Neural crest cell (in vitro differentiated cells): Measurements from ENCODE around the gene SOX11. TPM values are rescaled to one million over a fixed set of nuclear protein-coding genes. Genes with fewer than 3 reads are reported as not detected.
A peak's percentile ranks its signal among the peaks of the same experiment; 100 is the strongest.

Source experiments
- DNase-seq: peaks from one replicate; pipeline ENCODE4 v3.0.0; 2021; ENCODE audit warnings: low read depth, mixed read lengths, low spot score
- H3K27ac Mint-ChIP-seq: one replicate; pipeline ENCODE4 v1.8.0; 2021; ENCODE audit warnings: mild to moderate bottlenecking, mixed read lengths; ENCODE audit not compliant: unreplicated experiment
- H3K27me3 Mint-ChIP-seq: 2 replicates; pipeline ENCODE4 v1.8.0; 2021; ENCODE audit warnings: low read depth, mild to moderate bottlenecking, mixed read lengths
- H3K36me3 Mint-ChIP-seq: 2 replicates; pipeline ENCODE4 v1.8.0; 2021; ENCODE audit warnings: low read depth, mild to moderate bottlenecking, mixed read lengths
- H3K4me1 Mint-ChIP-seq: 2 replicates; pipeline ENCODE4 v1.8.0; 2021; ENCODE audit warnings: mixed read lengths
- H3K4me3 Mint-ChIP-seq: one replicate; pipeline ENCODE4 v1.8.0; 2021; ENCODE audit warnings: mild to moderate bottlenecking, mixed read lengths
- H3K9me3 Mint-ChIP-seq: 2 replicates; pipeline ENCODE4 v1.8.0; 2021; ENCODE audit warnings: mixed read lengths
- CTCF ChIP-seq: fragments of 200-600 bp; sonication (generic); conservative IDR thresholded peaks from 2 replicates; pipeline ENCODE4 v1.5.0; 2021; ENCODE audit warnings: antibody characterized with exemption, mild to moderate bottlenecking
- total RNA-seq: library from RNA; stranded (reverse); gene quantifications from 2 replicates; pipeline ENCODE4 v1.2.1, GENCODE V29; 2021

SOX11 gene
- total RNA-seq, 1 donor from 2014 or later = 197 TPM

GRCh38 chr2:5691221-5691984 lies 781 bp upstream of the SOX11 start:
- peak overlapping the region; percentile 96 for H3K4me3 Mint-ChIP-seq
- H3K27ac Mint-ChIP-seq = peak overlapping the region; percentile 99
- peak; percentile 70 for DNase-seq
- H3K4me1 Mint-ChIP-seq = peaks cover 28% of the 10 kb centered on the region
- peaks cover 23% of the 10 kb centered on the region for H3K27me3 Mint-ChIP-seq
- H3K9me3 Mint-ChIP-seq = no peaks in the 10 kb centered on the region
- peaks cover 26% of the 10 kb centered on the region for H3K36me3 Mint-ChIP-seq
- TF ChIP-seq CTCF = peak; percentile 48

- Mint-ChIP-seq H3K36me3 (peaks cover 31% of the 10 kb centered on the region), H3K4me3 (peak overlapping the region; percentile 100), H3K9me3 (no peaks in the 10 kb centered on the region), H3K4me1 (peaks cover 30% of the 10 kb centered on the region), H3K27me3 (peaks cover 26% of the 10 kb centered on the region), H3K27ac (peak overlapping the region; percentile 99)
- TF ChIP-seq CTCF = no peak
- DNase-seq = peak; percentile 45
Observed at GRCh38 chr2:5692561-5693286, 540 bp downstream of the SOX11 start.

- Mint-ChIP-seq H3K36me3 (peaks cover 35% of the 10 kb centered on the region), H3K27ac (peak overlapping the region; percentile 95)
- no peak for TF ChIP-seq CTCF
Observed at GRCh38 chr2:5693287-5694201, 1.4 kb downstream of the SOX11 start.

GRCh38 chr2:5694306-5694705 lies 2.1 kb downstream of the SOX11 start:
- H3K4me1 Mint-ChIP-seq = peaks cover 33% of the 10 kb centered on the region
- peak; percentile 32 for DNase-seq
- peak overlapping the region; percentile 95 for H3K27ac Mint-ChIP-seq
- no peaks in the 10 kb centered on the region for H3K9me3 Mint-ChIP-seq
- H3K36me3 Mint-ChIP-seq = peaks cover 38% of the 10 kb centered on the region
- H3K27me3 Mint-ChIP-seq = peaks cover 28% of the 10 kb centered on the region
- no peak for TF ChIP-seq CTCF
- peak overlapping the region; percentile 98 for H3K4me3 Mint-ChIP-seq

More at GRCh38 chr2:5693287-5694201, 1.4 kb downstream of the SOX11 start:
- peaks cover 28% of the 10 kb centered on the region for H3K27me3 Mint-ChIP-seq
- peak overlapping the region; percentile 98 for H3K4me3 Mint-ChIP-seq
- H3K4me1 Mint-ChIP-seq = peaks cover 33% of the 10 kb centered on the region
- DNase-seq = peak; percentile 33
- H3K9me3 Mint-ChIP-seq = no peaks in the 10 kb centered on the region
